DOHH2 (cell line): Measurements from ENCODE around the gene MC1R.

Experiments
- H3F3A ChIP-seq: fragments of 200-600 bp; sonication (generic), shearing (Covaris generic); 2 replicates; pipeline ENCODE4 v1.6.0; 2016; ENCODE audit warnings: antibody characterized with exemption, mild to moderate bottlenecking; ENCODE audit not compliant: control insufficient read depth, insufficient read depth
- H3K27ac ChIP-seq: fragments of 200-600 bp; sonication (generic); 2 replicates; pipeline ENCODE4 v1.5.1; 2014; ENCODE audit warnings: low read depth, mild to moderate bottlenecking, low read length, moderate library complexity
- H3K27me3 ChIP-seq: fragments of 200-600 bp; sonication (generic); 2 replicates; pipeline ENCODE4 v1.6.1; 2014; ENCODE audit warnings: mild to moderate bottlenecking, low read length, mixed read lengths; ENCODE audit not compliant: control insufficient read depth
- H3K36me3 ChIP-seq: fragments of 200-600 bp; sonication (generic); 2 replicates; pipeline ENCODE4 v1.6.1; 2014; ENCODE audit warnings: mild to moderate bottlenecking, low read length, moderate library complexity, mixed read lengths; ENCODE audit not compliant: control insufficient read depth
- H3K4me1 ChIP-seq: fragments of 200-600 bp; sonication (generic); 2 replicates; pipeline ENCODE4 v1.6.1; 2014; ENCODE audit warnings: mild to moderate bottlenecking, low read length, mixed read lengths; ENCODE audit not compliant: control insufficient read depth
- H3K4me2 ChIP-seq: fragments of 200-600 bp; sonication (generic); 2 replicates; pipeline ENCODE4 v1.6.0; 2014; ENCODE audit warnings: mild to moderate bottlenecking, low read length, moderate library complexity
- H3K4me3 ChIP-seq: fragments of 200-600 bp; sonication (generic); 2 replicates; pipeline ENCODE4 v1.5.1; 2014; ENCODE audit warnings: mild to moderate bottlenecking, low read length, mixed read lengths
- H3K79me2 ChIP-seq: fragments of 200-600 bp; sonication (generic); 2 replicates; pipeline ENCODE4 v1.6.1; 2014; ENCODE audit warnings: mild to moderate bottlenecking, low read length, mixed read lengths; ENCODE audit not compliant: control insufficient read depth
- H3K9me2 ChIP-seq: fragments of 200-600 bp; sonication (generic); replicated peaks from 2 replicates; pipeline ENCODE4 v1.6.1; 2014; ENCODE audit warnings: mild to moderate bottlenecking, low read length, mixed read lengths; ENCODE audit not compliant: control insufficient read depth
- H3K9me3 ChIP-seq: fragments of 200-600 bp; sonication (generic); 2 replicates; pipeline ENCODE4 v1.6.1; 2014; ENCODE audit warnings: antibody characterized with exemption, low read length, mixed read lengths; ENCODE audit not compliant: control insufficient read depth, insufficient read depth
- H4K20me1 ChIP-seq: fragments of 200-600 bp; sonication (generic); 2 replicates; pipeline ENCODE4 v1.6.0; 2014; ENCODE audit warnings: low read depth, mild to moderate bottlenecking, antibody characterized with exemption, low read length, moderate library complexity; ENCODE audit not compliant: control insufficient read depth, insufficient read depth
- EZH2phosphoT487 ChIP-seq: fragments of 200-600 bp; sonication (generic); IDR thresholded peaks from 2 replicates; pipeline ENCODE4 v1.6.1; 2017; ENCODE audit warnings: borderline replicate concordance, mild to moderate bottlenecking, antibody characterized with exemption, low read length, moderate library complexity, mixed read lengths
- TF ChIP-seq, protein P1 (sequence below): fragments of 200-600 bp; sonication (generic); IDR thresholded peaks from one replicate; pipeline ENCODE4 v1.5.1; 2014; ENCODE audit warnings: antibody characterized with exemption, mild to moderate bottlenecking, low read depth, low read length; ENCODE audit not compliant: poor library complexity, severe bottlenecking

MC1R gene

DNA sequence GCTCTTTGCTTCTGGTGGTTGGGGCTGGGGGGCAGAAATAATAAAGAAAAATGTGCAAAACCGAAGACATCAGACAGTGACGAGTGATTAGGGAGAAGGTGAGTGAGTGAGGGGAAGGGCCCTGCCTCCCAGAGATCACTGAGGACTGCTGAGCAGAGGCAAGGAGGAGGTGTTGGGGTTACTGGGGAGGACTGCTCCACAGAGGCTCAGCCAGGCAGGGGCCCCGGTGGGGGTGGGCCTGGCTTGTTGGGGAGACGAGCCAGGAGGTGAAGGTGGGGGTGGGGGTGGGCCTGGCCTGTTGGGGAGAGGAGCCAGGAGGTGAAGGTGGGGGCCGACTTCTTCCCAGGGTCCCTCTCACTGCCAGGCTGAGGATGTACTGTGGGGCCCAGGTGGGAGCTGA, 27.9 kb downstream of the MC1R start:
- Histone ChIP-seq H3K9me3 (no peaks in the 10 kb centered on the region), H3K4me3 (peak overlapping the region; percentile 78), H3K36me3 (peaks cover 38% of the 10 kb centered on the region), H3F3A (peaks cover 57% of the 10 kb centered on the region), H3K9me2 (no peaks in the 10 kb centered on the region), H3K79me2 (peaks cover 46% of the 10 kb centered on the region), H4K20me1 (no peaks in the 10 kb centered on the region), H3K4me1 (peaks cover 81% of the 10 kb centered on the region), H3K27ac (peak overlapping the region; percentile 93), H3K4me2 (peak overlapping the region; percentile 100), H3K27me3 (no peaks in the 10 kb centered on the region)
- TF ChIP-seq, protein P1, sequence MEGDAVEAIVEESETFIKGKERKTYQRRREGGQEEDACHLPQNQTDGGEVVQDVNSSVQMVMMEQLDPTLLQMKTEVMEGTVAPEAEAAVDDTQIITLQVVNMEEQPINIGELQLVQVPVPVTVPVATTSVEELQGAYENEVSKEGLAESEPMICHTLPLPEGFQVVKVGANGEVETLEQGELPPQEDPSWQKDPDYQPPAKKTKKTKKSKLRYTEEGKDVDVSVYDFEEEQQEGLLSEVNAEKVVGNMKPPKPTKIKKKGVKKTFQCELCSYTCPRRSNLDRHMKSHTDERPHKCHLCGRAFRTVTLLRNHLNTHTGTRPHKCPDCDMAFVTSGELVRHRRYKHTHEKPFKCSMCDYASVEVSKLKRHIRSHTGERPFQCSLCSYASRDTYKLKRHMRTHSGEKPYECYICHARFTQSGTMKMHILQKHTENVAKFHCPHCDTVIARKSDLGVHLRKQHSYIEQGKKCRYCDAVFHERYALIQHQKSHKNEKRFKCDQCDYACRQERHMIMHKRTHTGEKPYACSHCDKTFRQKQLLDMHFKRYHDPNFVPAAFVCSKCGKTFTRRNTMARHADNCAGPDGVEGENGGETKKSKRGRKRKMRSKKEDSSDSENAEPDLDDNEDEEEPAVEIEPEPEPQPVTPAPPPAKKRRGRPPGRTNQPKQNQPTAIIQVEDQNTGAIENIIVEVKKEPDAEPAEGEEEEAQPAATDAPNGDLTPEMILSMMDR, result no peak
- no peak for TF ChIP-seq EZH2phosphoT487

DNA sequence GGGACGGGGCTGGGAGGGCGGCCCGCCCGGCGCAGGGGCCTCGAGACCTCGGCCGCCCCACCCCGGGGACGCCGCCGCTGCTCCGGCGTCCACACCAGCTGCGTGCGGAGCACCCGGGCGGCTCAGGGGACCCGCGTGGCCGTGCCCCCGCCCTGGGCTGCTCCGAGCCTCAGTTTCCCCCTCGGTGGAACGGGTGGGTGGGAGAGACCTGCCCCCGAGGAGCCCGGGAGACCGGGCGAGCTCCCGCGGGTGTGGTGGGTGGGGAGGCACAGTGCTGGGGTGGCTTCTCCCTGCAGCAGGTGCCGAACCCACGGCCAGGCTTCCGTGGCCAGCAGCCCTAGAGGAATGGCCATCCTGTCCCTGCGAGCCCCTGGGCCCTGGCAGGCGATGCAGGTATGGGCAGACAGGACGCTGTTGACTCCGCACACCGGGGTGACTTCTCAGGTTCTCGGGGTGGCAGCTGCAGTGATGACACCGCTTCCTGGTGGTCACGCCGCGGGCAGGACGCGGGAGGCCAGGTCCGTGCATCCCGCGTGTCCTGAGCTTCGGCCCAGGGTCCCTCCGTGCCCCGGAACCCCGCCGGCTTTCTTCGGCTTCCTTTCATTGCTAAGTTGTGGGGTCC, 30.6 kb downstream of the MC1R start:
- TF ChIP-seq, protein P1, result no peak
- TF ChIP-seq EZH2phosphoT487, result no peak

DNA sequence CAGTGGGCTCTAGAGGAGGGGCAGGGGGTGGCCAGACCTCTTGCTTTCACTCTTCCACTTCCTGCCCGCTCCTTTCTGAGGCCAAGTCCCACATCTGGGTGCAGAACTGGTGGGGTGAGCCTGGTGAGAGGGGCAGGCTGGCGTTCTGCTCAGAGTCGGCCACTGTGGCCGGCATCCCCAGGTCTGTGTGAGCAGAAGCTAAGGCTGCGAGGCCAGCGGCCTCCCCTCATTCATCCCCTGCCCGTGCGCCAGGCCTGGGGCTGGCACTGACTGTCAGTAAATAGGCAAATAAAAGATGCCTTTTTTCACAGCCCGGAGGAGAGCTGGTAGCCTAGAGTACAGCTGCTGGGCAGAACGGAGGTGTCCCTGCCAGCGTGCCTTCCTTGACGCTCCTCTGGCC, 31.1 kb downstream of the MC1R start:
- Histone ChIP-seq H3K27ac (peak overlapping the region; percentile 96), H4K20me1 (peaks cover 3% of the 10 kb centered on the region; the same call in 1 of the 2 replicates), H3K9me2 (no peaks in the 10 kb centered on the region), H3F3A (peaks cover 64% of the 10 kb centered on the region), H3K36me3 (peaks cover 63% of the 10 kb centered on the region), H3K27me3 (no peaks in the 10 kb centered on the region), H3K4me2 (peak overlapping the region; percentile 99), H3K79me2 (peaks cover 75% of the 10 kb centered on the region), H3K4me3 (peak overlapping the region; percentile 85), H3K9me3 (no peaks in the 10 kb centered on the region), H3K4me1 (peaks cover 81% of the 10 kb centered on the region)
- no peak for TF ChIP-seq EZH2phosphoT487
- TF ChIP-seq, protein P1, result no peak

More for the DNA sequence above, 30.6 kb downstream of the MC1R start:
- H3K27ac ChIP-seq, result peak overlapping the region; percentile 96
- H4K20me1 ChIP-seq, result no peaks in the 10 kb centered on the region
- peaks cover 81% of the 10 kb centered on the region for H3K4me1 ChIP-seq
- H3K4me2 ChIP-seq, result peak overlapping the region; percentile 99
- peaks cover 58% of the 10 kb centered on the region for H3K36me3 ChIP-seq
- H3K9me2 ChIP-seq, result no peaks in the 10 kb centered on the region
- H3F3A ChIP-seq, result peaks cover 59% of the 10 kb centered on the region
- no peaks in the 10 kb centered on the region for H3K9me3 ChIP-seq
- peak overlapping the region; percentile 85 for H3K4me3 ChIP-seq
- peaks cover 70% of the 10 kb centered on the region for H3K79me2 ChIP-seq
- no peaks in the 10 kb centered on the region for H3K27me3 ChIP-seq
